GM19240 (cell line): Measurements from ENCODE around the gene DPH1.

Experiments used
- DNase-seq: peaks from one replicate; pipeline ENCODE4 v3.0.0; 2011; ENCODE audit warnings: low spot score; ENCODE audit not compliant: insufficient read length

The DPH1 gene

GRCh38 chr17:2027528-2028233 is 2.3 kb upstream of the DPH1 start:
- no peak for DNase-seq

GRCh38 chr17:2028234-2028614 is 1.7 kb upstream of the DPH1 start:
- no peak for DNase-seq

DNA sequence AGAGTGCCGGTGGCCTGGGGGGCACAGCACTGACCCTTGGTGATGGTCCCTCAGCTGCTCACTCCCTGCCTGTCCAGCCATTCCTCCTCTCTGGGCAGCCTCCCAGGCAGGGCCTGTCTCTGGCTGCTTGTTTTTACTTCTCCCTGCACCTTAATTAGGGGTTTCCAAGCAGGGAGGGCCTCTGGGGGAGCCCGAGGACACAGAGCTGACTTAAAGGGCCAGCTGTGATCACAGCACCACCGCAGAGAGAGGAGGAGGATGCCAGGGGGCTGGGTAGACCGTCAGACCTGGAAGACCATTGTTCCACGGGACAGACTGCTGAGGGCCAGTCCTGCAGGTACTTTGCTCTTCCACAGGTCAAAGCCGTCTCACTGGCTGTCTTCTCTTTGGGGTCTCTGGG is 1.2 kb upstream of the DPH1 start:
- no peak for DNase-seq

GRCh38 chr17:2030779-2031163 is 818 bp downstream of the DPH1 start:
- DNase-seq = no peak

DNA sequence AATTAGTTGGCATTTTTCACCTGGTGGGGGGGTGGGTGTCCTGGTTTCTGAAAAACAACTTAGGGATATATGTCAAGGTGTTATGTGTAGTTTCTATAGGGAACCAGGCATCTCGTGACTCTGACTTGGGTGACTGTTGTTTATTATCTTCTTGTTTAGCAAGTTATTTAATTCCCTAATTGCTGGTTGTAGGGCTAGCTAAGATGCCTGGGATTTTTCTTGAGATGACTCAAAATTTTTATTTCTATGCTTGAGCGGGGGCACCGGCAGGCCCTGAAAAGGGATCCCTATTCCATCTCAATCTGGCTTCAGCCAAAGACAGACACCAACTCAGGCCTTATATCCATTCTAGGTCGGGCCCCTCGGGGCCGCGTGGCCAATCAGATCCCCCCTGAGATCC is 3.2 kb downstream of the DPH1 start:
- no peak for DNase-seq

DNA sequence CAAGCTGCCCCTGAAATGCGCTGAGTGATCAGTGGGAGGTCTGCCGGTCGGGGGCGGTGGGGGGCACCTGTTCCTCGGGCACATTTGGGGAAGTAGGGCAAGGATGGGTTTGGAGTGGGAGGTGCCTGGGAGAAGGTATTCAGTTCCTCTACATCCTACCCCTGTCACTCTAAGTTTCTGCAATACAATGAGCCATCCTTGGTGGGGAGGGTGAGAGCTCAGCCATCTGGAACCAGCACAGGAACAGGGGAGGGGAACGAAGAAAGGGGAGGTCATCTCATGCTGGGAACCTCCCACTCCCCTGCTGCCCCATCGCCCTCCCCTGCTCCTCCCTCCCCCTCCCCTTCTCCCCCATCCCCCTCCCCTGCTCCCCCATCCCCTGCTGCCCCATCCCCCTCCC is 4.2 kb downstream of the DPH1 start:
- no peak for DNase-seq

GRCh38 chr17:2034806-2035540 is 5.0 kb downstream of the DPH1 start:
- no peak for DNase-seq

DNA sequence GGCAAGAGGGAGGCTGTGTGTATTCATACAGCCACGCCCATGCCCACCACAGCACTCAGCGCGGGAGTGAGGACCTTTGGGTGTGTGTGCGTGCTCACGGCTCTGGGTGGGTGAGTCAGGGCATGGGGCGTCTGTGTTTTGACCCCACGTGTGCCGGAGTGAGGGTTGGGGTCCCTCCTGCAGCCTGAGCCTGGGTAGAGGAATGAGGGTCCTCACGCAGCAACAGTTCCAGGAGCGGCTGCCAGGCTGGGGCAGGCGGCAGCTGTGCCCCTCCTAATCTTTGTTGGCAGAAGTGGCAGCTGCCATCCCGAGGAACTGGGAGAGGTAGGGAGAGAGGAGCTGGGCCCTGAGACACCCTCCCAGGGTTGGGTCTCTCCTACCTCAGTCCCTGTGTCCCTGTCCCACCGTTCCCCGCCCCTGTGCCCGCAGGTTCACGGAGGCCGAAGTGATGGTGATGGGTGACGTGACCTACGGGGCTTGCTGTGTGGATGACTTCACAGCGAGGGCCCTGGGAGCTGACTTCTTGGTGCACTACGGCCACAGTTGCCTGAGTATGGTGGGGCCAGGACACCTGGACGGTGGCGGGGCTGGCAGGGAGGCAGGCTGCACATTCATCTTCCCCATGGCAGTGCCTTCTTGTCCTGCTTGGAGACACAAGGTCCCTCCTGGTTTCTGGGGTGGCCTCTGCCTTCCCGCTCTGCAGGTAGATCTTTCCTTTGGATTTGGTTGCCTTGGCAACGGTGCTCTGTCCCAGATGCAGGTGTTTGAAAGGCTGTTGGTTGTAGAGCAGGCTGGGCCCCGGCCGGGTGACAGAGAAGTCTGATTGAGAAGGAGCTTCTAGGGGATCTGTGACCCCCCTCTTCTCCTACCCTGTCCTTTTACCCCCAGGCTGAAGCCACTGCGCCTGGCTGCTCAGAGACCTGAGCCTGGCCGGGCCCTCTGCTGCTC is 5.9 kb downstream of the DPH1 start:
- DNase-seq = no peak

- no peak for DNase-seq
These were observed 7.2 kb downstream of the DPH1 start for GRCh38 chr17:2037155-2037554.

- DNase-seq = no peak
These were observed 10.4 kb downstream of the DPH1 start for GRCh38 chr17:2040219-2040827.

GRCh38 chr17:2040942-2041560 is 11.1 kb downstream of the DPH1 start:
- no peak for DNase-seq

DNA sequence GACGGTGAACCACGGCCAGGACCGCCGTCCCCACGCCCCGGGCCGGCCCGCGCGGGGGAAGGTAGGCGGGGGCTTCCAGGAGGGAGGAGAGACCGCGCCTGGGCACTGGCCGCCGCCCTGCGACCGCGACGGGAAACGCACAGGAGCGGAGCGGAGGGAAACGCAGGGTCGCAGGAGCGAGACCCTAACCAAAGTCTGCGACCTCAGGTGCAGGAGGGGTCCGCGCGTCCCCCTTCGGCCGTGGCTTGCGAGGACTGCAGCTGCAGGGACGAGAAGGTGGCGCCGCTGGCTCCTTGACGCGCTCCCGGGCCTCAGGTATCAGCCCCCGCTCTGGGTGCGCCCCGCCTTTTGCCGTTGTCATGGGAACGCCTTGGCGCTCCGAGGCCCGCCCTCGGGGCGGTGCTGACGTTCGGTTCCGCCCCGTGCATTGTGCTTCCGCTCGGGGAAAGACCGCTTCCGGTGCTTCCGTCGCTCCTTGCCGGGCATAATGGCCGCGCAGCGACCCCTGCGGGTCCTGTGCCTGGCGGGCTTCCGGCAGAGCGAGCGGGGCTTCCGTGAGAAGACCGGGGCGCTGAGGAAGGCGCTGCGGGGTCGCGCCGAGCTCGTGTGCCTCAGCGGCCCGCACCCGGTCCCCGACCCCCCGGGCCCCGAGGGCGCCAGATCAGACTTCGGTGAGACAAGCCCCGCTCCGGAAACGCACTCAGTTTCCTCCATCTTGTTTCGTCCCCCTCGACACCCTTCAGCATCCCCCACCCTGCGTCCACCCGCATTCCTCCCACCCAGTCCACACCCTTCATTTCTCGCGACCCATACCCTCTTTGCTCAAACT is 11.8 kb downstream of the DPH1 start, which contains the start of gene OVCA2:
Gene OVCA2, plus strand, starts transcription at position 462 of the 829 bp plus-strand sequence. Its CDS starts 26 bp downstream, at position 488.
- DNase-seq = peak; percentile 92

DNA sequence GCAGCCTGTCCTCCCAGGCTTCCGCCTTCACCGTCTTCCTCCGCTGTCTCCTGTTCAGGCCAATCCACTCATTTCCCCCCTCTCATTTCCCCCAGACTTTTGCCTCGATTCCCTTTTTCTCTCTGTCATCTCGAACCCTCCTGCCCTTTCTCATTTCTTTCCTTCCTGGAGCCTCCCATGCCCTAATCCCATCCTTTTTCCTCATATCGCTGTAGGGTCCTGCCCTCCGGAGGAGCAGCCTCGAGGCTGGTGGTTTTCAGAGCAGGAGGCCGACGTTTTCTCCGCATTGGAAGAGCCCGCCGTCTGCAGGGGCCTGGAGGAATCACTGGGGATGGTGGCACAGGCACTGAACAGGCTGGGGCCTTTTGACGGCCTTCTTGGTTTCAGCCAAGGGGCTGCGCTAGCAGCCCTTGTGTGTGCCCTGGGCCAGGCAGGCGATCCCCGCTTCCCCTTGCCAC is 12.5 kb downstream of the DPH1 start:
- no peak for DNase-seq

DNA sequence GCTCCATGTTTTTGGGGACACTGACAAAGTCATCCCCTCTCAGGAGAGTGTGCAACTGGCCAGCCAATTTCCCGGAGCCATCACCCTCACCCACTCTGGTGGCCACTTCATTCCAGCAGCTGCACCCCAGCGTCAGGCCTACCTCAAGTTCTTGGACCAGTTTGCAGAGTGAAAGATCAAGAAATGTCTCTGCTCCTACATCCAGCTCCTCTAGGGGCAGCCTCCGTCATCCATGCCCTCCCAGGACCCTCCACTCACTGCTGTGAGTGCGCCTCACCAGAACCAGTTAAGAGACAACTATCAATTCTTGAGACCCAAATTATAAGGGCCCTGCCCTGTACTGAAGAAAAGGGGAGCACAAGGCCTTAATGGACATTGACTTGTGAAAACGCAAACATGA is 13.0 kb downstream of the DPH1 start:
- no peak for DNase-seq

- no peak for DNase-seq
These were observed 13.8 kb downstream of the DPH1 start for GRCh38 chr17:2043785-2044184.

DNA sequence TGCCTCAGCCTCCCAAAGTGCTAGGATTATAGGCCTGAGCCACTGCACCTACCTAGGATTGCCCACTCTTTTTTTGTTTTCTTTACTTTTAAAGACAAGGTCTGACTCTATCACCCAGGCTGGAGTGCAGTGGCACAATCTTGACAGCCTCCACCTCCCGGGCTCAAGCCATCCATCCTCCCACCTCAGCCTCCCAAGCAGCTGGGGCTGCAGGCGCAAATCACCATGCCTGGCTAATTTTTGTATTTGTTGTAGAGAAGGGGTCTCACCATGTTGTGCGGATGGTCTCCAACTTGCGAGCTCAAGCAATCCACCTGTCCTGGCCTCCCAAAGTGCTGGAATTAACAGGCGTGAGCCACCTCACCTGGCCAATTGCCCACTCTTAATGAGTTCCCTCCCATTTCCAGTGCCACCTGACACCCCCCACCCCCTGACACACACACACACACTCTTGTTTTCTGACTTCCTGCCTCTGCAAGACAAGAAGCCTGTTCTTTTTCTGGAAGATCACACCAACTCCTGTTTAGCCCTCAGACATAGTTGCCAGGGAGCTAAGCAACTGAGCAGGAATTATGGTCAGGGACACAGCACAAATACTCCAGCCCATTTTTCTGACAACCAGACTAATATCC is 14.4 kb downstream of the DPH1 start:
- no peak for DNase-seq

- no peak for DNase-seq
These were observed 17.6 kb downstream of the DPH1 start for GRCh38 chr17:2047590-2047989.

- no peak for DNase-seq
These were observed 18.9 kb downstream of the DPH1 start for GRCh38 chr17:2048805-2049204.
